Transverse colon (tissue), 3 donors: ENCODE data around the gene TMC2.

Experiments used
- POLR2A ChIP-seq: fragments of 450-650 bp; IDR thresholded peaks from one replicate; pipeline ENCODE4 v1.6.1; 2016; ENCODE audit warnings: antibody characterized with exemption, mild to moderate bottlenecking, moderate library complexity
- TF ChIP-seq, protein P1 (sequence below), 5 experiments: fragments of 200-600 bp in 3 of 5; fragments of 450-650 bp in 2 of 5; sonication (generic) in 3 of 5; IDR thresholded peaks; 1 replicate in 2 of 5; 2 replicates in 3 of 5; pipeline ENCODE4 v1.5.1; 2016 to 2017; ENCODE audit warnings: antibody characterized with exemption in 5 of 5, inconsistent platforms in 3 of 5, mild to moderate bottlenecking in 2 of 5, moderate library complexity in 1 of 5

- TF ChIP-seq, protein P1, sequence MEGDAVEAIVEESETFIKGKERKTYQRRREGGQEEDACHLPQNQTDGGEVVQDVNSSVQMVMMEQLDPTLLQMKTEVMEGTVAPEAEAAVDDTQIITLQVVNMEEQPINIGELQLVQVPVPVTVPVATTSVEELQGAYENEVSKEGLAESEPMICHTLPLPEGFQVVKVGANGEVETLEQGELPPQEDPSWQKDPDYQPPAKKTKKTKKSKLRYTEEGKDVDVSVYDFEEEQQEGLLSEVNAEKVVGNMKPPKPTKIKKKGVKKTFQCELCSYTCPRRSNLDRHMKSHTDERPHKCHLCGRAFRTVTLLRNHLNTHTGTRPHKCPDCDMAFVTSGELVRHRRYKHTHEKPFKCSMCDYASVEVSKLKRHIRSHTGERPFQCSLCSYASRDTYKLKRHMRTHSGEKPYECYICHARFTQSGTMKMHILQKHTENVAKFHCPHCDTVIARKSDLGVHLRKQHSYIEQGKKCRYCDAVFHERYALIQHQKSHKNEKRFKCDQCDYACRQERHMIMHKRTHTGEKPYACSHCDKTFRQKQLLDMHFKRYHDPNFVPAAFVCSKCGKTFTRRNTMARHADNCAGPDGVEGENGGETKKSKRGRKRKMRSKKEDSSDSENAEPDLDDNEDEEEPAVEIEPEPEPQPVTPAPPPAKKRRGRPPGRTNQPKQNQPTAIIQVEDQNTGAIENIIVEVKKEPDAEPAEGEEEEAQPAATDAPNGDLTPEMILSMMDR (IDR thresholded peaks at IDR 0.05): no peak
- no peak for TF ChIP-seq POLR2A
These were observed 118.0 kb downstream of the TMC2 start for GRCh38 chr20:2654384-2654822.
